Smooth muscle cell (in vitro differentiated cells): ENCODE measurements around the gene SUPT3H. TPM values are rescaled to one million over a fixed set of nuclear protein-coding genes. Genes with fewer than 3 reads are reported as not detected.

Experiments used
- DNase-seq: peaks from one replicate; lab custom pipeline; 2025; ENCODE audit not compliant: unreplicated experiment; lab: John Stamatoyannopoulos, UW
- H2AFZ ChIP-seq: fragments of 200-600 bp; sonication (generic); 2 replicates; pipeline ENCODE4 v1.6.0; 2016; ENCODE audit warnings: antibody characterized with exemption, low read depth, mild to moderate bottlenecking
- H3F3A ChIP-seq: fragments of 200-600 bp; sonication (generic); 2 replicates; pipeline ENCODE4 v1.6.0; 2017; ENCODE audit warnings: antibody characterized with exemption, low read depth
- H3K27ac ChIP-seq: fragments of 200-600 bp; sonication (generic); 2 replicates; pipeline ENCODE4 v1.5.1; 2016; ENCODE audit warnings: low read depth, mild to moderate bottlenecking
- H3K27me3 ChIP-seq: fragments of 200-600 bp; sonication (generic); 2 replicates; pipeline ENCODE4 v1.6.1; 2016; ENCODE audit warnings: low read depth, mild to moderate bottlenecking
- H3K36me3 ChIP-seq: fragments of 200-600 bp; sonication (generic); 2 replicates; pipeline ENCODE4 v1.5.1; 2016; ENCODE audit warnings: low read depth
- H3K4me1 ChIP-seq: fragments of 200-600 bp; sonication (generic); 2 replicates; pipeline ENCODE4 v1.5.1; 2016; ENCODE audit warnings: low read depth
- H3K4me2 ChIP-seq: fragments of 200-600 bp; sonication (generic); 2 replicates; pipeline ENCODE4 v1.6.0; 2016; ENCODE audit warnings: mild to moderate bottlenecking
- H3K4me3 ChIP-seq: fragments of 200-600 bp; sonication (generic); 2 replicates; pipeline ENCODE4 v1.5.1; 2016; ENCODE audit warnings: mild to moderate bottlenecking
- H3K79me2 ChIP-seq: fragments of 200-600 bp; sonication (generic); 2 replicates; pipeline ENCODE4 v1.6.0; 2016; ENCODE audit warnings: low read depth, mild to moderate bottlenecking
- H3K9ac ChIP-seq: fragments of 200-600 bp; sonication (generic); 2 replicates; pipeline ENCODE4 v1.6.0; 2016; ENCODE audit warnings: low read depth
- H3K9me3 ChIP-seq: fragments of 200-600 bp; sonication (generic); replicated peaks from 2 replicates; pipeline ENCODE4 v1.5.1; 2016; ENCODE audit warnings: low read depth
- H4K20me1 ChIP-seq: fragments of 200-600 bp; sonication (generic); 2 replicates; pipeline ENCODE4 v1.6.0; 2016; ENCODE audit warnings: low read depth
- CTCF ChIP-seq: fragments of 200-600 bp; sonication (generic); IDR thresholded peaks from 2 replicates; pipeline ENCODE4 v1.5.1; 2017; ENCODE audit warnings: borderline replicate concordance, mild to moderate bottlenecking, antibody characterized with exemption; ENCODE audit not compliant: insufficient read depth, poor library complexity, severe bottlenecking
- WGBS: methylation state at CpG from one replicate; pipeline ENCODE4 v1.1.7; 2016; ENCODE audit warnings: low lambda C conversion rate; 5-methylcytosine and 5-hydroxymethylcytosine counted together
- polyA plus RNA-seq: library from polyadenylated mRNA; unstranded; fragments of >200 nt; fragmentation: Nextera tagmentation; extraction: Ambion mirVana; gene quantifications from 2 replicates; pipeline ENCODE4 v1.2.1, GENCODE V29; 2016
- total RNA-seq: library from RNA; depleted of rRNA; stranded (reverse); fragments of >200 nt; gene quantifications from 2 replicates; pipeline ENCODE4 v1.2.3, GENCODE V29; 2014

SUPT3H gene
- total and polyA plus RNA-seq, 2 experiments from 2014 or later, result 19.4 to 22.9 TPM

GRCh38 chr6:44795326-44795725 is 582.4 kb downstream of the SUPT3H start:
- no peak overlapping the region for H3K27ac ChIP-seq
- H3K4me2 ChIP-seq, result no peak overlapping the region
- no peak overlapping the region for H3K4me3 ChIP-seq
- WGBS, result 96% methylated on average over 7 of the region's 7 CpGs
- H2AFZ ChIP-seq, result no peak overlapping the region
- TF ChIP-seq CTCF, result no peak
- no peaks in the 10 kb centered on the region for H3K27me3 ChIP-seq
- no peaks in the 10 kb centered on the region for H3F3A ChIP-seq
- H3K4me1 ChIP-seq, result peaks cover 18% of the 10 kb centered on the region
- no peak for DNase-seq
- H4K20me1 ChIP-seq, result no peaks in the 10 kb centered on the region
- no peaks in the 10 kb centered on the region for H3K79me2 ChIP-seq
- H3K9me3 ChIP-seq, result no peaks in the 10 kb centered on the region
- no peaks in the 10 kb centered on the region for H3K36me3 ChIP-seq
- no peak overlapping the region for H3K9ac ChIP-seq

- no peak overlapping the region for H3K27ac ChIP-seq
- no peak overlapping the region for H3K4me3 ChIP-seq
- no peaks in the 10 kb centered on the region for H3F3A ChIP-seq
- H3K9me3 ChIP-seq, result no peaks in the 10 kb centered on the region
- H3K4me2 ChIP-seq, result no peak overlapping the region
- no peaks in the 10 kb centered on the region for H3K36me3 ChIP-seq
- no peak overlapping the region for H2AFZ ChIP-seq
- H3K4me1 ChIP-seq, result no peaks in the 10 kb centered on the region
- no peak for DNase-seq
- no peaks in the 10 kb centered on the region for H4K20me1 ChIP-seq
- H3K79me2 ChIP-seq, result no peaks in the 10 kb centered on the region
- no peak for TF ChIP-seq CTCF
- no peak overlapping the region for H3K9ac ChIP-seq
- H3K27me3 ChIP-seq, result no peaks in the 10 kb centered on the region
- 87% methylated on average over 7 of the region's 7 CpGs for WGBS
These were observed 587.9 kb downstream of the SUPT3H start for GRCh38 chr6:44789806-44790205.

- Histone ChIP-seq H3K27ac (no peak overlapping the region), H3F3A (no peaks in the 10 kb centered on the region), H3K4me2 (peak overlapping the region; percentile 45), H3K4me3 (no peak overlapping the region), H3K9me3 (no peaks in the 10 kb centered on the region), H3K27me3 (no peaks in the 10 kb centered on the region), H2AFZ (no peak overlapping the region), H4K20me1 (no peaks in the 10 kb centered on the region), H3K4me1 (no peaks in the 10 kb centered on the region), H3K9ac (no peak overlapping the region), H3K79me2 (no peaks in the 10 kb centered on the region), H3K36me3 (peaks cover 3% of the 10 kb centered on the region)
- no peak for DNase-seq
- no peak for TF ChIP-seq CTCF
- 88% methylated on average over 5 of the region's 5 CpGs for WGBS
These were observed 588.7 kb downstream of the SUPT3H start for GRCh38 chr6:44789061-44789460.

- WGBS, result 54% methylated on average over 9 of the region's 10 CpGs
- no peak overlapping the region for H3K27ac ChIP-seq
- H4K20me1 ChIP-seq, result no peaks in the 10 kb centered on the region
- H2AFZ ChIP-seq, result no peak overlapping the region
- H3K27me3 ChIP-seq, result no peaks in the 10 kb centered on the region
- no peaks in the 10 kb centered on the region for H3K79me2 ChIP-seq
- H3K4me1 ChIP-seq, result no peaks in the 10 kb centered on the region
- no peak overlapping the region for H3K4me3 ChIP-seq
- H3F3A ChIP-seq, result no peaks in the 10 kb centered on the region
- no peaks in the 10 kb centered on the region for H3K9me3 ChIP-seq
- no peak for DNase-seq
- H3K36me3 ChIP-seq, result peaks cover 3% of the 10 kb centered on the region
- no peak overlapping the region for H3K9ac ChIP-seq
- peak overlapping the region; percentile 45 for H3K4me2 ChIP-seq
- no peak for TF ChIP-seq CTCF
These were observed 589.2 kb downstream of the SUPT3H start for GRCh38 chr6:44788387-44788981.
